ENCODE results near the gene CDKN1B.

- TF ChIP-seq, protein P1, sequence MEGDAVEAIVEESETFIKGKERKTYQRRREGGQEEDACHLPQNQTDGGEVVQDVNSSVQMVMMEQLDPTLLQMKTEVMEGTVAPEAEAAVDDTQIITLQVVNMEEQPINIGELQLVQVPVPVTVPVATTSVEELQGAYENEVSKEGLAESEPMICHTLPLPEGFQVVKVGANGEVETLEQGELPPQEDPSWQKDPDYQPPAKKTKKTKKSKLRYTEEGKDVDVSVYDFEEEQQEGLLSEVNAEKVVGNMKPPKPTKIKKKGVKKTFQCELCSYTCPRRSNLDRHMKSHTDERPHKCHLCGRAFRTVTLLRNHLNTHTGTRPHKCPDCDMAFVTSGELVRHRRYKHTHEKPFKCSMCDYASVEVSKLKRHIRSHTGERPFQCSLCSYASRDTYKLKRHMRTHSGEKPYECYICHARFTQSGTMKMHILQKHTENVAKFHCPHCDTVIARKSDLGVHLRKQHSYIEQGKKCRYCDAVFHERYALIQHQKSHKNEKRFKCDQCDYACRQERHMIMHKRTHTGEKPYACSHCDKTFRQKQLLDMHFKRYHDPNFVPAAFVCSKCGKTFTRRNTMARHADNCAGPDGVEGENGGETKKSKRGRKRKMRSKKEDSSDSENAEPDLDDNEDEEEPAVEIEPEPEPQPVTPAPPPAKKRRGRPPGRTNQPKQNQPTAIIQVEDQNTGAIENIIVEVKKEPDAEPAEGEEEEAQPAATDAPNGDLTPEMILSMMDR (IDR thresholded peaks at IDR 0.05): no peak
- no peak for TF ChIP-seq POLR2A (IDR thresholded peaks at IDR 0.05)
These were observed 9.5 kb downstream of the CDKN1B start for GRCh38 chr12:12726555-12727093.
